IMR-90 (cell line): ENCODE measurements around the gene EGFR.

Experiments used
- BHLHE40 ChIP-seq: fragments of 150-350 bp; IDR thresholded peaks from 2 replicates; pipeline ENCODE4 v1.6.1; 2016; ENCODE audit warnings: mild to moderate bottlenecking, low read depth, low read length
- CHD1 ChIP-seq: IDR thresholded peaks from 2 replicates; pipeline ENCODE4 v1.6.1; 2012; ENCODE audit warnings: low read depth, low read length, improper control_type of control experiment
- FOS ChIP-seq: fragments of 150-350 bp; IDR thresholded peaks from 2 replicates; pipeline ENCODE4 v1.6.1; 2016; ENCODE audit warnings: low read depth, low read length
- MAZ ChIP-seq: IDR thresholded peaks from 2 replicates; pipeline ENCODE4 v1.6.1; 2012; ENCODE audit warnings: low read depth, mild to moderate bottlenecking, low read length, improper control_type of control experiment, moderate library complexity, borderline replicate concordance
- NFE2L2 ChIP-seq: fragments of 150-350 bp; IDR thresholded peaks from 2 replicates; pipeline ENCODE4 v1.6.1; 2016; ENCODE audit warnings: low read depth, mild to moderate bottlenecking, low read length
- POLR2A ChIP-seq: IDR thresholded peaks from 2 replicates; pipeline ENCODE4 v1.6.1; 2012; ENCODE audit warnings: mild to moderate bottlenecking, low read depth, low read length
- RAD21 ChIP-seq: IDR thresholded peaks from 2 replicates; pipeline ENCODE4 v1.6.1; 2012; ENCODE audit warnings: low read length, improper control_type of control experiment
- RCOR1 ChIP-seq: IDR thresholded peaks from 2 replicates; pipeline ENCODE4 v1.6.1; 2012; ENCODE audit warnings: mild to moderate bottlenecking, low read length, improper control_type of control experiment; ENCODE audit not compliant: insufficient replicate concordance
- RFX5 ChIP-seq: IDR thresholded peaks from 2 replicates; pipeline ENCODE4 v1.8.0; 2012; ENCODE audit warnings: low read depth, mild to moderate bottlenecking, low read length, moderate library complexity
- TF ChIP-seq, protein P1 (sequence below): conservative IDR thresholded peaks from 2 replicates; pipeline ENCODE4 v1.5.1; 2012; ENCODE audit warnings: mild to moderate bottlenecking, low read depth, low read length, improper control_type of control experiment
- TF ChIP-seq, protein P2 (sequence below): fragments of 150-350 bp; IDR thresholded peaks from 2 replicates; pipeline ENCODE4 v1.6.1; 2016; ENCODE audit warnings: low read depth, mild to moderate bottlenecking, low read length, moderate library complexity, borderline replicate concordance

GRCh38 chr7:54980521-54980920, 38.3 kb upstream of the EGFR start:
- TF ChIP-seq BHLHE40 (no peak), RCOR1 (no peak), CHD1 (no peak), RAD21 (no peak), POLR2A (no peak), NFE2L2 (no peak), FOS (no peak), RFX5 (no peak), MAZ (no peak)
- TF ChIP-seq, protein P1, sequence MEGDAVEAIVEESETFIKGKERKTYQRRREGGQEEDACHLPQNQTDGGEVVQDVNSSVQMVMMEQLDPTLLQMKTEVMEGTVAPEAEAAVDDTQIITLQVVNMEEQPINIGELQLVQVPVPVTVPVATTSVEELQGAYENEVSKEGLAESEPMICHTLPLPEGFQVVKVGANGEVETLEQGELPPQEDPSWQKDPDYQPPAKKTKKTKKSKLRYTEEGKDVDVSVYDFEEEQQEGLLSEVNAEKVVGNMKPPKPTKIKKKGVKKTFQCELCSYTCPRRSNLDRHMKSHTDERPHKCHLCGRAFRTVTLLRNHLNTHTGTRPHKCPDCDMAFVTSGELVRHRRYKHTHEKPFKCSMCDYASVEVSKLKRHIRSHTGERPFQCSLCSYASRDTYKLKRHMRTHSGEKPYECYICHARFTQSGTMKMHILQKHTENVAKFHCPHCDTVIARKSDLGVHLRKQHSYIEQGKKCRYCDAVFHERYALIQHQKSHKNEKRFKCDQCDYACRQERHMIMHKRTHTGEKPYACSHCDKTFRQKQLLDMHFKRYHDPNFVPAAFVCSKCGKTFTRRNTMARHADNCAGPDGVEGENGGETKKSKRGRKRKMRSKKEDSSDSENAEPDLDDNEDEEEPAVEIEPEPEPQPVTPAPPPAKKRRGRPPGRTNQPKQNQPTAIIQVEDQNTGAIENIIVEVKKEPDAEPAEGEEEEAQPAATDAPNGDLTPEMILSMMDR = no peak
- TF ChIP-seq, protein P2, sequence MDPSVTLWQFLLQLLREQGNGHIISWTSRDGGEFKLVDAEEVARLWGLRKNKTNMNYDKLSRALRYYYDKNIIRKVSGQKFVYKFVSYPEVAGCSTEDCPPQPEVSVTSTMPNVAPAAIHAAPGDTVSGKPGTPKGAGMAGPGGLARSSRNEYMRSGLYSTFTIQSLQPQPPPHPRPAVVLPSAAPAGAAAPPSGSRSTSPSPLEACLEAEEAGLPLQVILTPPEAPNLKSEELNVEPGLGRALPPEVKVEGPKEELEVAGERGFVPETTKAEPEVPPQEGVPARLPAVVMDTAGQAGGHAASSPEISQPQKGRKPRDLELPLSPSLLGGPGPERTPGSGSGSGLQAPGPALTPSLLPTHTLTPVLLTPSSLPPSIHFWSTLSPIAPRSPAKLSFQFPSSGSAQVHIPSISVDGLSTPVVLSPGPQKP = no peak
